ENCODE measurements around the gene CFAP119.

- TF ChIP-seq CTCF (IDR thresholded peaks at IDR 0.05; ENCODE audit: poor library complexity) = no peak
- TF ChIP-seq EZH2phosphoT487 (IDR thresholded peaks at IDR 0.05; ENCODE audit: low read depth, severe bottlenecking, unreplicated experiment) = no peak
Observed at GRCh38 chr16:30785126-30786106, 23.6 kb upstream of the CFAP119 start.

Measured in hepatocyte (in vitro differentiated cells).